SK-N-SH treated with all-trans-retinoic acid at 6 μM for 48 hours (cell line): ENCODE results near the gene F5.

ENCODE experiments used
- ATAC-seq: fragments of 200-7000 bp; cut with Tn5 transposase; 3 replicates; pipeline ENCODE4 v1.9.1; 2020; ENCODE audit warnings: mild to moderate bottlenecking, moderate library complexity
- ARNTL ChIP-seq: fragments of 450-650 bp; formaldehyde crosslinking; IDR thresholded peaks from 2 replicates; pipeline ENCODE4 v1.5.0; 2020; ENCODE audit warnings: low read depth, mild to moderate bottlenecking, moderate library complexity, borderline replicate concordance
- BACH2 ChIP-seq: fragments of 250-450 bp; sonication (Bioruptor Pico); IDR thresholded peaks from 2 replicates; pipeline ENCODE4 v1.9.0; 2021; ENCODE audit warnings: mild to moderate bottlenecking, borderline replicate concordance
- CSDC2 ChIP-seq: fragments of 250-450 bp; sonication (Bioruptor Pico); IDR thresholded peaks from 2 replicates; pipeline ENCODE4 v1.5.0; 2020; ENCODE audit warnings: mild to moderate bottlenecking, moderate library complexity
- ESRRG ChIP-seq: fragments of 250-450 bp; sonication (Bioruptor Pico); IDR thresholded peaks from 2 replicates; pipeline ENCODE4 v1.6.1; 2021; ENCODE audit warnings: mild to moderate bottlenecking
- GLIS3 ChIP-seq: fragments of 250-450 bp; sonication (Bioruptor Pico); IDR thresholded peaks from 2 replicates; pipeline ENCODE4 v1.5.0; 2020; ENCODE audit warnings: mild to moderate bottlenecking, moderate library complexity
- ISL1 ChIP-seq: fragments of 250-450 bp; sonication (Bioruptor Pico); IDR thresholded peaks from 2 replicates; pipeline ENCODE4 v2.1.2; 2022; ENCODE audit warnings: mild to moderate bottlenecking, moderate library complexity
- OSR1 ChIP-seq: fragments of 250-450 bp; sonication (Bioruptor Pico); IDR thresholded peaks from 2 replicates; pipeline ENCODE4 v1.8.0; 2022; ENCODE audit warnings: moderate library complexity, mild to moderate bottlenecking, inconsistent platforms
- PPARA ChIP-seq: fragments of 250-450 bp; sonication (Bioruptor Pico); IDR thresholded peaks from 2 replicates; pipeline ENCODE4 v1.5.0; 2020; ENCODE audit warnings: mild to moderate bottlenecking, borderline replicate concordance
- RARB ChIP-seq: fragments of 250-450 bp; sonication (Bioruptor Pico); IDR thresholded peaks from 2 replicates; pipeline ENCODE4 v1.8.0; 2021; ENCODE audit warnings: mild to moderate bottlenecking, moderate library complexity
- SNAI2 ChIP-seq: fragments of 250-450 bp; sonication (Bioruptor Pico); IDR thresholded peaks from 2 replicates; pipeline ENCODE4 v1.5.0; 2020; ENCODE audit warnings: mild to moderate bottlenecking, moderate library complexity
- TCF4 ChIP-seq: fragments of 250-450 bp; sonication (Bioruptor Pico); IDR thresholded peaks from 2 replicates; pipeline ENCODE4 v1.8.0; 2021; ENCODE audit warnings: mild to moderate bottlenecking, moderate library complexity, borderline replicate concordance
- TOX ChIP-seq: fragments of 250-450 bp; sonication (Bioruptor Pico); IDR thresholded peaks from 2 replicates; pipeline ENCODE4 v1.8.0; 2021; ENCODE audit warnings: mild to moderate bottlenecking, moderate library complexity, borderline replicate concordance
- ZC3H10 ChIP-seq: fragments of 250-450 bp; sonication (Bioruptor Pico); IDR thresholded peaks from 2 replicates; pipeline ENCODE4 v1.5.1; 2021; ENCODE audit warnings: mild to moderate bottlenecking, moderate library complexity
- ZNF565 ChIP-seq: fragments of 450-650 bp; formaldehyde crosslinking; conservative IDR thresholded peaks from 2 replicates; pipeline ENCODE4 v1.5.0; 2020; ENCODE audit warnings: low read depth, mild to moderate bottlenecking, moderate library complexity
- ZNF70 ChIP-seq: fragments of 450-650 bp; formaldehyde crosslinking; IDR thresholded peaks from 2 replicates; pipeline ENCODE4 v1.5.0; 2020; ENCODE audit warnings: mild to moderate bottlenecking, moderate library complexity
- ZNF8 ChIP-seq: fragments of 450-650 bp; formaldehyde crosslinking; IDR thresholded peaks from 2 replicates; pipeline ENCODE4 v1.5.0; 2020; ENCODE audit warnings: mild to moderate bottlenecking, moderate library complexity
- TF ChIP-seq, protein P1 (sequence below): fragments of 250-450 bp; sonication (Bioruptor Pico); IDR thresholded peaks from 2 replicates; pipeline ENCODE4 v1.8.0; 2021; ENCODE audit warnings: low read depth, mild to moderate bottlenecking, moderate library complexity, borderline replicate concordance
- TF ChIP-seq, protein P2 (sequence below): fragments of 250-450 bp; sonication (Bioruptor Pico); IDR thresholded peaks from 2 replicates; pipeline ENCODE4 v1.5.1; 2021; ENCODE audit warnings: mild to moderate bottlenecking, moderate library complexity
- TF ChIP-seq, protein P3 (sequence below): fragments of 250-450 bp; sonication (Bioruptor Pico); IDR thresholded peaks from 2 replicates; pipeline ENCODE4 v1.8.0; 2020; ENCODE audit warnings: mild to moderate bottlenecking, moderate library complexity, borderline replicate concordance
- TF ChIP-seq, protein P4 (sequence below): fragments of 250-450 bp; sonication (Bioruptor Pico); IDR thresholded peaks from 2 replicates; pipeline ENCODE4 v1.5.1; 2020; ENCODE audit warnings: low read depth, mild to moderate bottlenecking, moderate library complexity

Gene F5

DNA sequence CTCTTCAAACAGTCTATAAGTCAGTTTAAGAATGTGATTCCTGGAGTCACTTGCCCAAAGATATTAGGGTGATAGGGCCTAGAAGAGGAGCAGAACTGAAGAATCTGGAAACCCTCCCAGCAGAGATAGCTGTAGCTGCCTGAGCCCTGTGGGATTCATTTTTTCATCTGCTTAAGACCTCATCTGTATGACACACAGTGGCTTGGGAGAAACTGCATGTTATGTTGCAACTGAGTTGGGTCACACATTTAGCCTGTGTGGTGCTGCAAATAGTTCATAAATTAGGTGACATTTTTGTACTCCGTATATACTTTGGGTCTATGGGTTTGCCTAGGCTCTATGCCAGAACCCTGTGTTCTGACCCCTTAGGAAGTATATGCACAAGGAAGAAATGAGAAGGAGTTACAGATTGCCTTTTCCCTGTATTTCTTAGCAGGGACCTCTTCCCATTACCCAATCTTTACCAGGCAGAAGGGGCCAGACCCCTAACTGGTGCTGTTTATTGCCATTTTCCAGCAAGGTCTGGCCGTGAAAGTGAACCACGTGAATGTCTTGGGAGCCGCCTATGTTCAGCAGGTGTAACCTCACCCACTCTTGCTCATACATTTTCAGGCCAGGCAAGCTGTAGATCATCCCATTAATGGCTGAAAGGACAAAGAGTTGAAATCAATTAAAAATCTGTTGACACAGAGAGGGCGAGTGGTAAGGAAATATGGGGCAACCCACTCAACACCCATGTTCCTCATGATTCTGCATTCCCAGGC is 58.6 kb downstream of the F5 start:
- peak; percentile 38; the same call in 2 of the 3 replicates for ATAC-seq
- TF ChIP-seq BACH2 (CRISPR knock-in tag) (no peak), ZNF8 (no peak), ESRRG (CRISPR knock-in tag) (no peak), ZNF565 (CRISPR knock-in tag) (no peak), ISL1 (no peak), TOX (CRISPR knock-in tag) (no peak), ZC3H10 (CRISPR knock-in tag) (no peak), RARB (CRISPR knock-in tag) (no peak)
- TF ChIP-seq, protein P1, sequence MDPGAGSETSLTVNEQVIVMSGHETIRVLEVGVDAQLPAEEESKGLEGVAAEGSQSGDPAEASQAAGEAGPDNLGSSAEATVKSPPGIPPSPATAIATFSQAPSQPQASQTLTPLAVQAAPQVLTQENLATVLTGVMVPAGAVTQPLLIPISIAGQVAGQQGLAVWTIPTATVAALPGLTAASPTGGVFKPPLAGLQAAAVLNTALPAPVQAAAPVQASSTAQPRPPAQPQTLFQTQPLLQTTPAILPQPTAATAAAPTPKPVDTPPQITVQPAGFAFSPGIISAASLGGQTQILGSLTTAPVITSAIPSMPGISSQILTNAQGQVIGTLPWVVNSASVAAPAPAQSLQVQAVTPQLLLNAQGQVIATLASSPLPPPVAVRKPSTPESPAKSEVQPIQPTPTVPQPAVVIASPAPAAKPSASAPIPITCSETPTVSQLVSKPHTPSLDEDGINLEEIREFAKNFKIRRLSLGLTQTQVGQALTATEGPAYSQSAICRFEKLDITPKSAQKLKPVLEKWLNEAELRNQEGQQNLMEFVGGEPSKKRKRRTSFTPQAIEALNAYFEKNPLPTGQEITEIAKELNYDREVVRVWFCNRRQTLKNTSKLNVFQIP (CRISPR knock-in tag), result no peak

DNA sequence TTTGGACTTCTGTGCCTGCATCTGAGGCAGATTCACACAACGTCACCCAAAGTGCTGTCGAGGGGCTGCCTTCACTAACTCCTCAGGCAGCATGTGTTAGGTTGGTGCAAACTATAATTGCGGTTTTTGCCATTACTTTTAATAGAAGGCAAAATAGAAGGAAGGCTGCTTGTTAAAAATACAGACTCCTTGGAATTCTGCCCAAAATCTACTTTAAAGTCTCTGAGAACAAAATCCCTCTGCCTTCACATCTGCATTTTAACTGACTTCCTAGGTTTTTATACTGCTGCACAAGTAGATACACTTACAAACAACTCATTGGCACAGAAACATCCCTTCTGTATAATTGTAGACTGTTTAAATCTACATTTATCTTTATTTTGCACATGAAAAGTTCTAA is 59.3 kb downstream of the F5 start:
- ATAC-seq, result no peak
- TF ChIP-seq OSR1 (CRISPR knock-in tag), result no peak
- TF ChIP-seq ESRRG (CRISPR knock-in tag), result no peak
- TF ChIP-seq ARNTL, result no peak
- no peak for TF ChIP-seq BACH2 (CRISPR knock-in tag)
- no peak for TF ChIP-seq SNAI2 (CRISPR knock-in tag)
- TF ChIP-seq ZC3H10 (CRISPR knock-in tag), result no peak
- TF ChIP-seq CSDC2 (CRISPR knock-in tag), result no peak
- TF ChIP-seq, protein P2, sequence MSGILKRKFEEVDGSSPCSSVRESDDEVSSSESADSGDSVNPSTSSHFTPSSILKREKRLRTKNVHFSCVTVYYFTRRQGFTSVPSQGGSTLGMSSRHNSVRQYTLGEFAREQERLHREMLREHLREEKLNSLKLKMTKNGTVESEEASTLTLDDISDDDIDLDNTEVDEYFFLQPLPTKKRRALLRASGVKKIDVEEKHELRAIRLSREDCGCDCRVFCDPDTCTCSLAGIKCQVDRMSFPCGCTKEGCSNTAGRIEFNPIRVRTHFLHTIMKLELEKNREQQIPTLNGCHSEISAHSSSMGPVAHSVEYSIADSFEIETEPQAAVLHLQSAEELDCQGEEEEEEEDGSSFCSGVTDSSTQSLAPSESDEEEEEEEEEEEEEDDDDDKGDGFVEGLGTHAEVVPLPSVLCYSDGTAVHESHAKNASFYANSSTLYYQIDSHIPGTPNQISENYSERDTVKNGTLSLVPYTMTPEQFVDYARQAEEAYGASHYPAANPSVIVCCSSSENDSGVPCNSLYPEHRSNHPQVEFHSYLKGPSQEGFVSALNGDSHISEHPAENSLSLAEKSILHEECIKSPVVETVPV, result no peak
- no peak for TF ChIP-seq GLIS3 (CRISPR knock-in tag)
- TF ChIP-seq ZNF8, result no peak
- TF ChIP-seq RARB (CRISPR knock-in tag), result no peak
- TF ChIP-seq ISL1, result no peak
- TF ChIP-seq, protein P3, sequence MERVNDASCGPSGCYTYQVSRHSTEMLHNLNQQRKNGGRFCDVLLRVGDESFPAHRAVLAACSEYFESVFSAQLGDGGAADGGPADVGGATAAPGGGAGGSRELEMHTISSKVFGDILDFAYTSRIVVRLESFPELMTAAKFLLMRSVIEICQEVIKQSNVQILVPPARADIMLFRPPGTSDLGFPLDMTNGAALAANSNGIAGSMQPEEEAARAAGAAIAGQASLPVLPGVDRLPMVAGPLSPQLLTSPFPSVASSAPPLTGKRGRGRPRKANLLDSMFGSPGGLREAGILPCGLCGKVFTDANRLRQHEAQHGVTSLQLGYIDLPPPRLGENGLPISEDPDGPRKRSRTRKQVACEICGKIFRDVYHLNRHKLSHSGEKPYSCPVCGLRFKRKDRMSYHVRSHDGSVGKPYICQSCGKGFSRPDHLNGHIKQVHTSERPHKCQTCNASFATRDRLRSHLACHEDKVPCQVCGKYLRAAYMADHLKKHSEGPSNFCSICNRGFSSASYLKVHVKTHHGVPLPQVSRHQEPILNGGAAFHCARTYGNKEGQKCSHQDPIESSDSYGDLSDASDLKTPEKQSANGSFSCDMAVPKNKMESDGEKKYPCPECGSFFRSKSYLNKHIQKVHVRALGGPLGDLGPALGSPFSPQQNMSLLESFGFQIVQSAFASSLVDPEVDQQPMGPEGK (CRISPR knock-in tag), result no peak
- TF ChIP-seq PPARA (CRISPR knock-in tag), result no peak
- no peak for TF ChIP-seq TCF4 (CRISPR knock-in tag)
- no peak for TF ChIP-seq ZNF70
- TF ChIP-seq TOX (CRISPR knock-in tag), result no peak

DNA sequence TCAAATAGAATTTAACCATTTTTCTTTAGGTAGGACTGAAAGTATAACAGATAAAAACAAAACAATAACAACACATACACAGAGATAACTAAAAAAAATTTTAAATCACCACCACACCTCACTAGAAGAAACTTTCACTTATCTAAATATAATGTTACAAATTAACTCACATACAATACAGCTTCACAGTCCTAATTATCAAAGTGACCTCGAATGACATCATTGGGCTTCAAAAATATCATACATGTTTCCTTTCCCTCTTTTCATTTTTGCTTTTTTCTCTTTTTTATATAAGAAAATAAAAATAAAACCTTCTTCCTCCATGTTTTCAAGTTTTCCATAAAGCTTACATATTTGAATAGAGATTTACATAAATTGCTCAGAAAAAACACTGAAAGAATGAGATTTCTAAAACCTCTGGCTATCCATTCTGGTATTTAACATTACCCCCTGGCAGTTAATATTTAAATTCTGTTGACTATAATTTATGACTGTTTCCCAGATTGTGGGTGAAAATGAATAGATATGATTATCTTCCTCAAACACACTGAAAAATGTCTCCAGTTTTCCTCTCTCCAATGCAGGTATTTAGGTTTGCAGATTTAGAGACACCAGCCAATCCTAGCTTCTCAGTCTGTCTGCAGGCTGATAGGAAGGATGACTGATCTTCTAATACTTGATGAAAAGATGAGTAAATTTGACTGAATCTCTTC is 60.0 kb downstream of the F5 start:
- TF ChIP-seq, protein P4, sequence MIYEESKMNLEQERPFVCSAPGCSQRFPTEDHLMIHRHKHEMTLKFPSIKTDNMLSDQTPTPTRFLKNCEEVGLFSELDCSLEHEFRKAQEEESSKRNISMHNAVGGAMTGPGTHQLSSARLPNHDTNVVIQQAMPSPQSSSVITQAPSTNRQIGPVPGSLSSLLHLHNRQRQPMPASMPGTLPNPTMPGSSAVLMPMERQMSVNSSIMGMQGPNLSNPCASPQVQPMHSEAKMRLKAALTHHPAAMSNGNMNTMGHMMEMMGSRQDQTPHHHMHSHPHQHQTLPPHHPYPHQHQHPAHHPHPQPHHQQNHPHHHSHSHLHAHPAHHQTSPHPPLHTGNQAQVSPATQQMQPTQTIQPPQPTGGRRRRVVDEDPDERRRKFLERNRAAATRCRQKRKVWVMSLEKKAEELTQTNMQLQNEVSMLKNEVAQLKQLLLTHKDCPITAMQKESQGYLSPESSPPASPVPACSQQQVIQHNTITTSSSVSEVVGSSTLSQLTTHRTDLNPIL, result no peak
- TF ChIP-seq TOX (CRISPR knock-in tag), result no peak
- TF ChIP-seq RARB (CRISPR knock-in tag), result no peak
- TF ChIP-seq, protein P2, result no peak
- no peak for TF ChIP-seq ZNF8
- TF ChIP-seq CSDC2 (CRISPR knock-in tag), result no peak
- TF ChIP-seq, all 23 proteins: peak for 0
- ATAC-seq, result no peak
